ENCODE data around the gene ZNF780A. TPM values are rescaled to one million over a fixed set of nuclear protein-coding genes. Genes with fewer than 3 reads are reported as not detected.

ZNF780A gene
- total RNA-seq, 1 donor from 2014 or later: 30.2 TPM

DNA sequence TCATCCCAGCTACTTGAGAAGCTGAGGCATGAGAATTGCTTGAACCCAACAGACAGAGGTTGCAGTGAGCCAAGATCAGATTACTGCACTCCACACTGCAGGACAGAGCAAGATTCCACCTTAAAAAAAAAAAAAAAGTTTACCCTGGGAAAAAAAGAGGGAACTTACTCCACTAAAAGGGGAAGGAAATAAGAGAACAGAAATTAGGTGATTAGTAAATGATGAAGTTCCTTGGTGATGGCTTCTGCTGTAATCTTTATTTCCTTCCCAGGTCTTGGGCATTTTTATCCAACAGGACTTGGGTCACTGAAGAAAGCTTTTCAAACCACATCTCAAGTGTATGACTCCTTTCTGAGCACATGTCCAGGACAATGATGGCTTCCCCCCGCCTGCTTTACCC, 9.3 kb downstream of the ZNF780A start:
- peaks cover 38% of the 10 kb centered on the region for H3K9me3 Mint-ChIP-seq
- H4K20me1 ChIP-seq (ENCODE audit: low read depth): no peaks in the 10 kb centered on the region
- peaks cover 36% of the 10 kb centered on the region for H3K36me3 ChIP-seq
- no peaks in the 10 kb centered on the region for H3K4me1 ChIP-seq
- no peak overlapping the region for H3K27ac ChIP-seq
- no peak overlapping the region for H3K9ac ChIP-seq
- no peaks in the 10 kb centered on the region for H3K4me1 Mint-ChIP-seq
- peaks cover 5% of the 10 kb centered on the region for H3K79me2 ChIP-seq (ENCODE audit: low read depth)
- H3K4me3 Mint-ChIP-seq: no peak overlapping the region
- no peaks in the 10 kb centered on the region for H3K27me3 ChIP-seq
- H3K9me3 ChIP-seq (ENCODE audit: low read depth): peaks cover 12% of the 10 kb centered on the region
- no peak overlapping the region for H3K4me2 ChIP-seq
- no peak overlapping the region for H3K27ac Mint-ChIP-seq
- no peak for TF ChIP-seq EZH2phosphoT487 (IDR thresholded peaks at IDR 0.05)
- TF ChIP-seq, protein P1, sequence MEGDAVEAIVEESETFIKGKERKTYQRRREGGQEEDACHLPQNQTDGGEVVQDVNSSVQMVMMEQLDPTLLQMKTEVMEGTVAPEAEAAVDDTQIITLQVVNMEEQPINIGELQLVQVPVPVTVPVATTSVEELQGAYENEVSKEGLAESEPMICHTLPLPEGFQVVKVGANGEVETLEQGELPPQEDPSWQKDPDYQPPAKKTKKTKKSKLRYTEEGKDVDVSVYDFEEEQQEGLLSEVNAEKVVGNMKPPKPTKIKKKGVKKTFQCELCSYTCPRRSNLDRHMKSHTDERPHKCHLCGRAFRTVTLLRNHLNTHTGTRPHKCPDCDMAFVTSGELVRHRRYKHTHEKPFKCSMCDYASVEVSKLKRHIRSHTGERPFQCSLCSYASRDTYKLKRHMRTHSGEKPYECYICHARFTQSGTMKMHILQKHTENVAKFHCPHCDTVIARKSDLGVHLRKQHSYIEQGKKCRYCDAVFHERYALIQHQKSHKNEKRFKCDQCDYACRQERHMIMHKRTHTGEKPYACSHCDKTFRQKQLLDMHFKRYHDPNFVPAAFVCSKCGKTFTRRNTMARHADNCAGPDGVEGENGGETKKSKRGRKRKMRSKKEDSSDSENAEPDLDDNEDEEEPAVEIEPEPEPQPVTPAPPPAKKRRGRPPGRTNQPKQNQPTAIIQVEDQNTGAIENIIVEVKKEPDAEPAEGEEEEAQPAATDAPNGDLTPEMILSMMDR (IDR thresholded peaks at IDR 0.05): no peak
- no peak for TF ChIP-seq EZH2 (IDR thresholded peaks at IDR 0.05)
- peaks cover 7% of the 10 kb centered on the region for H3K27me3 Mint-ChIP-seq (ENCODE audit: insufficient read depth, low read depth)
- no peak overlapping the region for H2AFZ ChIP-seq (replicated peaks)
- no peaks in the 10 kb centered on the region for H3F3A ChIP-seq (ENCODE audit: low read depth)
- no peak for DNase-seq (ENCODE audit: low spot score)
- no peak overlapping the region for H3K4me3 ChIP-seq
- peaks cover 68% of the 10 kb centered on the region for H3K36me3 Mint-ChIP-seq

DNA sequence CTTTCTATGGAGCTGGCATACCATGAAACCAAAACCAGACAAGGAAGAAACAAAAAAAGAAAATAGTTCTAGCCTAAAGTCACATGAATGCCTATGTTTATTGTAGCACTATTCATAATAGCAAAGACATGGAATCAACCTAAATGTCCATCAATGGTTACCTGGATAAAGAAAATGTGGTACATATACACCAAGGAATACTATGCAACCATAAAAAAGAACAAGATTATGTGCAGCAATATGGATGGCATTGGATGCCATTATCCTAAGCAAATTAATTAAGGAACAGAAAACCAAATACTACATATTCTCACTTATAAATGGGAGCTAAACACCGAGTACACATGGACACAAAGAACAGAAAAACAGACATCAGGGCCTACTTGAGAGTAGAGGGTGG, 10.5 kb downstream of the ZNF780A start:
- peaks cover 44% of the 10 kb centered on the region for H3K36me3 ChIP-seq
- TF ChIP-seq EZH2 (IDR thresholded peaks at IDR 0.05) (no peak), EZH2phosphoT487 (IDR thresholded peaks at IDR 0.05) (no peak)
- TF ChIP-seq, protein P1 (IDR thresholded peaks at IDR 0.05): no peak
- no peak for DNase-seq (ENCODE audit: low spot score)

DNA sequence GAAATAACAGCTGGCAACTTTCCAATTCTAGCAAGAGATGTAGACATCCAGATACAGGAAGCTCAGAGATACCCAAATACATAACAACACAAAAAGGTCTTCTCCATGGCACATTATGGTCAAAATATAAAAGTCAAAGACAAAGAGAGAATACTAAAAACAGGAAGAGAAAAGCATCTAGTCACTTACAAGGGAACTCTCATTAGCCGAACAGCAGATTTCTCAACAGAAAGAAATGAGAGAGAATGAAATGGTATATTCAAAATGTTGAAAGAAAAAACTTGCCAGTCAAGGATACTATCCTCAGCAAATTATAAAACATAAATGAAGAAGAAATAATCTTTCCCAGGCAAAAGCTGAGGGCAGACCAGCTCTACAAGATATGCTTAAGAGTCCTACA, 12.4 kb downstream of the ZNF780A start:
- H3K27ac ChIP-seq: no peak overlapping the region
- TF ChIP-seq, protein P1 (IDR thresholded peaks at IDR 0.05): no peak
- TF ChIP-seq EZH2 (IDR thresholded peaks at IDR 0.05) (no peak), EZH2phosphoT487 (IDR thresholded peaks at IDR 0.05) (no peak)
- H3K4me1 ChIP-seq: no peaks in the 10 kb centered on the region
- no peak overlapping the region for H3K4me2 ChIP-seq
- Mint-ChIP-seq H3K9me3 (peaks cover 62% of the 10 kb centered on the region), H3K4me1 (no peaks in the 10 kb centered on the region), H3K4me3 (no peak overlapping the region), H3K27me3 (ENCODE audit: insufficient read depth, low read depth) (peaks cover 7% of the 10 kb centered on the region), H3K27ac (no peak overlapping the region), H3K36me3 (peaks cover 87% of the 10 kb centered on the region)
- H3K9me3 ChIP-seq (ENCODE audit: low read depth): peaks cover 12% of the 10 kb centered on the region
- no peak overlapping the region for H3K9ac ChIP-seq
- H3K27me3 ChIP-seq: no peaks in the 10 kb centered on the region
- no peak overlapping the region for H3K4me3 ChIP-seq
- no peaks in the 10 kb centered on the region for H3F3A ChIP-seq (ENCODE audit: low read depth)
- no peak overlapping the region for H2AFZ ChIP-seq (replicated peaks)
- no peaks in the 10 kb centered on the region for H4K20me1 ChIP-seq (ENCODE audit: low read depth)
- peaks cover 58% of the 10 kb centered on the region for H3K36me3 ChIP-seq
- DNase-seq (ENCODE audit: low spot score): no peak
- no peaks in the 10 kb centered on the region for H3K79me2 ChIP-seq (ENCODE audit: low read depth)

More for the DNA sequence above, 10.5 kb downstream of the ZNF780A start:
- peaks cover 7% of the 10 kb centered on the region for H3K27me3 Mint-ChIP-seq (ENCODE audit: insufficient read depth, low read depth)
- Histone ChIP-seq H3K4me1 (no peaks in the 10 kb centered on the region), H2AFZ (replicated peaks) (no peak overlapping the region), H3K9me3 (ENCODE audit: low read depth) (peaks cover 12% of the 10 kb centered on the region), H3K4me3 (no peak overlapping the region), H4K20me1 (ENCODE audit: low read depth) (no peaks in the 10 kb centered on the region), H3K27ac (no peak overlapping the region), H3K79me2 (ENCODE audit: low read depth) (no peaks in the 10 kb centered on the region), H3F3A (ENCODE audit: low read depth) (no peaks in the 10 kb centered on the region), H3K9ac (no peak overlapping the region), H3K27me3 (no peaks in the 10 kb centered on the region), H3K4me2 (no peak overlapping the region)
- peaks cover 49% of the 10 kb centered on the region for H3K9me3 Mint-ChIP-seq
- no peak overlapping the region for H3K27ac Mint-ChIP-seq
- H3K4me3 Mint-ChIP-seq: no peak overlapping the region
- no peaks in the 10 kb centered on the region for H3K4me1 Mint-ChIP-seq
- peaks cover 79% of the 10 kb centered on the region for H3K36me3 Mint-ChIP-seq

All from neural progenitor cell (in vitro differentiated cells).